Glutamatergic neuron (in vitro differentiated cells): ENCODE data around the gene GPX2. TPM values are rescaled to one million over a fixed set of nuclear protein-coding genes. Genes with fewer than 3 reads are reported as not detected.

ENCODE experiments used
- DNase-seq: peaks from one replicate; pipeline ENCODE4 v3.0.0; 2022
- H3K27ac Mint-ChIP-seq: one replicate; pipeline ENCODE4 v1.8.0; 2020; ENCODE audit warnings: mild to moderate bottlenecking, mixed read lengths, inconsistent platforms; ENCODE audit not compliant: unreplicated experiment
- H3K27me3 Mint-ChIP-seq: one replicate; pipeline ENCODE4 v1.8.0; 2020; ENCODE audit warnings: mild to moderate bottlenecking, moderate library complexity, mixed read lengths, inconsistent platforms; ENCODE audit not compliant: unreplicated experiment
- H3K36me3 Mint-ChIP-seq: one replicate; pipeline ENCODE4 v1.8.0; 2020; ENCODE audit warnings: mild to moderate bottlenecking, mixed read lengths, inconsistent platforms; ENCODE audit not compliant: unreplicated experiment
- H3K4me1 Mint-ChIP-seq: one replicate; pipeline ENCODE4 v1.8.0; 2020; ENCODE audit warnings: mild to moderate bottlenecking, low read depth, mixed read lengths, inconsistent platforms; ENCODE audit not compliant: unreplicated experiment
- H3K4me3 Mint-ChIP-seq: one replicate; pipeline ENCODE4 v1.8.0; 2020; ENCODE audit warnings: mild to moderate bottlenecking, mixed read lengths, inconsistent platforms; ENCODE audit not compliant: unreplicated experiment
- H3K9me3 Mint-ChIP-seq: one replicate; pipeline ENCODE4 v1.8.0; 2020; ENCODE audit warnings: mild to moderate bottlenecking, moderate library complexity, mixed read lengths, inconsistent platforms; ENCODE audit not compliant: unreplicated experiment
- CTCF ChIP-seq: fragments of 200-600 bp; sonication (generic); IDR thresholded peaks from one replicate; pipeline ENCODE4 v1.5.0; 2021; ENCODE audit not compliant: partially characterized antibody, unreplicated experiment
- total RNA-seq: library from RNA; stranded (reverse); fragmentation: NEBNext Ultra II Directional; extraction: Animal tissue kit (Norgen Biotek cat#: 25700); gene quantifications from one replicate; pipeline ENCODE4 v1.2.1, GENCODE V29; 2021; ENCODE audit not compliant: unreplicated experiment

Gene GPX2
- total RNA-seq, 1 donor from 2014 or later = 1.3 TPM

DNA sequence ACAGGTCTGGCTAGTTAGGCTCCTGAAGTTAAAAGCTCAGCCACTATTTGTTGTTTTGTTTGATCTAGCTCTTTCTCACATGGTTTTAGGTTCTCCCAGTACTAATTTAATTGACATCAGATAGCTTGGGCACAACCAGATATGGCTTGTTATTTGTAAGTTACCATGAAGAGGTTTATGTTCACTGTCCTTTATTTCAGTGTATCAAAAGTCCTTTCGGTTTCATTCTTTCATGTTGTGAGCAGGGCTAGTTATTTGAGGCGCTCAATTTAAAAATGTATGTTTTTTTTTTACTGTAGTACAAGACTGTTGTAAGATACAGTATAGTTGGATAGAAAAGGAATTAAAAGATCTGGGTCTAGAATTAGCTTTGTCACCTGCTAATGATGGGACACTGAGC is 7.0 kb downstream of the GPX2 start:
- no peaks in the 10 kb centered on the region for H3K27me3 Mint-ChIP-seq
- H3K4me1 Mint-ChIP-seq = peaks cover 10% of the 10 kb centered on the region
- no peaks in the 10 kb centered on the region for H3K36me3 Mint-ChIP-seq
- no peak for TF ChIP-seq CTCF
- no peak overlapping the region for H3K27ac Mint-ChIP-seq
- H3K9me3 Mint-ChIP-seq = peaks cover 2% of the 10 kb centered on the region
- DNase-seq = no peak
- H3K4me3 Mint-ChIP-seq = no peak overlapping the region

- H3K9me3 Mint-ChIP-seq = no peaks in the 10 kb centered on the region
These were observed 8.1 kb downstream of the GPX2 start for GRCh38 chr14:64934338-64934929.

GRCh38 chr14:64932231-64932630 is 10.3 kb downstream of the GPX2 start:
- TF ChIP-seq CTCF = no peak
- Mint-ChIP-seq H3K27me3 (no peaks in the 10 kb centered on the region), H3K4me1 (peaks cover 7% of the 10 kb centered on the region), H3K27ac (no peak overlapping the region), H3K9me3 (no peaks in the 10 kb centered on the region), H3K4me3 (no peak overlapping the region), H3K36me3 (no peaks in the 10 kb centered on the region)
- no peak for DNase-seq

More at GRCh38 chr14:64934338-64934929, 8.1 kb downstream of the GPX2 start:
- Mint-ChIP-seq H3K4me3 (no peak overlapping the region), H3K36me3 (no peaks in the 10 kb centered on the region), H3K27ac (no peak overlapping the region), H3K4me1 (peaks cover 10% of the 10 kb centered on the region), H3K27me3 (no peaks in the 10 kb centered on the region)
- DNase-seq = no peak
- TF ChIP-seq CTCF = no peak

GRCh38 chr14:64931123-64931522 is 11.4 kb downstream of the GPX2 start:
- no peaks in the 10 kb centered on the region for H3K4me1 Mint-ChIP-seq
- no peak overlapping the region for H3K4me3 Mint-ChIP-seq
- H3K36me3 Mint-ChIP-seq = no peaks in the 10 kb centered on the region
- no peaks in the 10 kb centered on the region for H3K9me3 Mint-ChIP-seq
- no peak for TF ChIP-seq CTCF
- no peaks in the 10 kb centered on the region for H3K27me3 Mint-ChIP-seq
- no peak overlapping the region for H3K27ac Mint-ChIP-seq
- DNase-seq = no peak

DNA sequence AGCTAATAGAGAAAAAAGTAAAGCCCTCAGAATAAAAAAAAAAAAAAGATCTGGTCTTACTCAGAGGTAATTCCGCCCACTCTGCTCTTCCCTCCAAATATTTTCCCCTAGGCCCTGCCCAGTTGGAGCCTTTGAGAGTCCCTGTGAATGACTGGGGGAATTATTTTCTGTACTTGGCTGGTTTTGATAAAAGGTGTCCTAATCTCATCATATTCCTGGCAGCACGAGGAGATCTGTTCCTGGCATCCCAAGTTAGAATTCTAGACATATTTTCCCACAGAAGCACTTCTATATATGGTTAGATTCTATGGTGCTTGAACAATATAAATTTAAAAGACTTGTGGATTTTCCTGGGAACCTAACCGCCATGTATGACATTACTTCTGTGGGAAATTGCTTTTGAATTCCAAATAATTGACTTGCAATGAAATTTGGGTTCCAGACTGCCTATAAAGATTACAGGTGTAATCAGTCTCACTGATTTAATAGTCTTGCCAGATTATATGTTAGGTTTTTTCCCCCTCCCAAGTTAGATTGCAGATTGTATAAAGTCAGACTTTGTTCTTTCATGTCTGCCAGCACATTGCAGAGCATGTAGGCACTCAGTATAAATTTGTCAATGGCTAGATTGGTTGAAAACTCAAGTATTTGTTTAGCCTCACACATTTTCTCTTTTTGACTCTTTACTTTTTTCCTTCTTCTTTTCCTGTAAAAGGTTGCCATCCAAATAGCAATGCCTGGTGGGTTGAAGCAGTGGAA is 12.3 kb downstream of the GPX2 start:
- Mint-ChIP-seq H3K36me3 (no peaks in the 10 kb centered on the region), H3K4me3 (no peak overlapping the region), H3K27ac (no peak overlapping the region), H3K9me3 (no peaks in the 10 kb centered on the region), H3K4me1 (no peaks in the 10 kb centered on the region), H3K27me3 (no peaks in the 10 kb centered on the region)
- no peak for TF ChIP-seq CTCF
- no peak for DNase-seq
